Activated CD4-positive, alpha-beta T cell treated with anti-CD3 and anti-CD28 coated beads, Interleukin-2, amount 50 U/mL, for 1 hour (primary cell): ENCODE data around the gene DOCK2.

ENCODE experiments used
- DNase-seq: peaks from one replicate; pipeline ENCODE4 v3.0.0-alpha.2; 2020

Gene DOCK2

GRCh38 chr5:170109059-170110031, 472.3 kb downstream of the DOCK2 start:
- no peak for DNase-seq

GRCh38 chr5:170110403-170111087, 473.5 kb downstream of the DOCK2 start:
- DNase-seq, result no peak

- DNase-seq, result no peak
These were observed 474.2 kb downstream of the DOCK2 start for GRCh38 chr5:170111088-170111785.

- DNase-seq, result no peak
These were observed 475.9 kb downstream of the DOCK2 start for GRCh38 chr5:170112876-170113521.

GRCh38 chr5:170113522-170113900, 476.4 kb downstream of the DOCK2 start:
- no peak for DNase-seq

- no peak for DNase-seq
These were observed 477.2 kb downstream of the DOCK2 start for GRCh38 chr5:170114271-170114670.

GRCh38 chr5:170115925-170116324, 478.9 kb downstream of the DOCK2 start:
- DNase-seq, result no peak

GRCh38 chr5:170117736-170118135, 480.7 kb downstream of the DOCK2 start:
- no peak for DNase-seq

- DNase-seq, result no peak
These were observed 483.5 kb downstream of the DOCK2 start for GRCh38 chr5:170120576-170120975.

- DNase-seq, result no peak
These were observed 484.2 kb downstream of the DOCK2 start for GRCh38 chr5:170121321-170121720.

- no peak for DNase-seq
These were observed 489.0 kb downstream of the DOCK2 start for GRCh38 chr5:170126061-170126460.

- no peak for DNase-seq
These were observed 489.6 kb downstream of the DOCK2 start for GRCh38 chr5:170126626-170127025.

GRCh38 chr5:170131235-170131634, 494.2 kb downstream of the DOCK2 start:
- no peak for DNase-seq

GRCh38 chr5:170132269-170132975, 495.3 kb downstream of the DOCK2 start:
- DNase-seq, result no peak
